22Rv1 (cell line): ENCODE data around the gene FMOD.

Experiments
- CTCF ChIP-seq: fragments of 450-650 bp; IDR thresholded peaks from 2 replicates; pipeline ENCODE4 v1.5.1; 2017; ENCODE audit warnings: mild to moderate bottlenecking
- ZFX ChIP-seq: fragments of 450-650 bp; IDR thresholded peaks from 2 replicates; pipeline ENCODE4 v1.6.1; 2017; ENCODE audit warnings: antibody characterized with exemption, borderline replicate concordance

- TF ChIP-seq CTCF, result no peak
- no peak for TF ChIP-seq ZFX
These were observed 33.3 kb downstream of the FMOD start for GRCh38 chr1:203317429-203318228.
